Heart right ventricle (tissue), 16 donors: ENCODE data around the gene DEFB129. TPM values are rescaled to one million over a fixed set of nuclear protein-coding genes. Genes with fewer than 3 reads are reported as not detected.

Experiments used
- ATAC-seq, 8 donors: fragments of 200-7000 bp; cut with Tn5 transposase; one replicate each; pipeline ENCODE4 v1.9.1; 2020; ENCODE audit warnings: mild to moderate bottlenecking in 8 of 8, moderate library complexity in 8 of 8, moderate number of reproducible peaks in 1 of 8
- DNase-seq, 2 donors: peaks; one replicate each; pipeline ENCODE4 v3.0.0-alpha.2; 2020
- H3K27ac ChIP-seq, 10 donors: fragments of 200-600 bp; sonication (generic) in 2 of 10; one replicate each; pipeline versions ENCODE4 v1.5.0 to v1.8.0; 2020 to 2022; ENCODE audit warnings: mild to moderate bottlenecking in 3 of 10
- H3K27me3 ChIP-seq, 7 donors: fragments of 200-600 bp; one replicate each; pipeline ENCODE4 v1.8.0; 2021 to 2022; ENCODE audit warnings: mild to moderate bottlenecking in 2 of 7
- H3K36me3 ChIP-seq, 9 donors: fragments of 200-600 bp; sonication (generic) in 1 of 9; one replicate each; pipeline versions ENCODE4 v1.5.0 to v1.8.0; 2020 to 2022; ENCODE audit warnings: mild to moderate bottlenecking in 2 of 9
- H3K4me1 ChIP-seq, 9 donors: fragments of 200-600 bp; sonication (generic) in 1 of 9; one replicate each; pipeline versions ENCODE4 v1.5.0 to v1.8.0; 2020 to 2022; ENCODE audit warnings: mild to moderate bottlenecking in 4 of 9
- H3K4me3 ChIP-seq, 10 donors: fragments of 200-600 bp; sonication (generic) in 2 of 10; one replicate each; pipeline versions ENCODE4 v1.5.0 to v1.8.0; 2020 to 2022; ENCODE audit warnings: mild to moderate bottlenecking in 7 of 10, moderate library complexity in 2 of 10
- H3K9me3 ChIP-seq, 11 donors: fragments of 200-600 bp in 10 of 11; sonication (generic) in 2 of 11; one replicate each; pipeline versions ENCODE4 v1.5.0 to v1.8.0; 2013 to 2022; ENCODE audit warnings: mild to moderate bottlenecking in 2 of 11, control low read depth in 1 of 11, moderate library complexity in 1 of 11
- CTCF ChIP-seq, 9 donors: fragments of 200-600 bp; sonication (generic) in 2 of 9; IDR thresholded peaks; one replicate each; pipeline versions ENCODE4 v1.5.0 to v1.8.0; 2021 to 2022; ENCODE audit warnings: antibody characterized with exemption in 9 of 9, mild to moderate bottlenecking in 5 of 9, moderate library complexity in 1 of 9
- WGBS, 2 donors: extraction: QIAGEN DNeasy Blood & Tissue Kit; methylation state at CpG; one replicate each; pipeline ENCODE4 v1.1.7; 2013; ENCODE audit warnings: inconsistent platforms in 1 of 2; 5-methylcytosine and 5-hydroxymethylcytosine counted together
- intact Hi-C, 10 donors: fragments of 100-400 bp; cut with DNase I; formaldehyde crosslinking; loops; one replicate each; pipeline versions ENCODE4 v1.11.1 to v1.14.2; 2022
- polyA plus RNA-seq, 2 donors: library from polyadenylated mRNA; stranded (reverse); fragments of 200-250 nt; gene quantifications; one replicate each; pipeline ENCODE4 v1.2.3, GENCODE V29; 2013
- total RNA-seq, 10 donors: library from RNA; stranded (reverse); fragmentation: NEBNext Ultra II Directional in 3 of 10; extraction: Animal tissue kit (Norgen Biotek cat#: 25700) in 3 of 10; gene quantifications; one replicate each; pipeline versions ENCODE4 v1.2.1 to v1.2.4, GENCODE V29; 2021 to 2023
- donor health status: Arrhythmogenic right ventricular cardiomyopathy.
- donor health status: ischemic (EF 13 %, LVEDD 7.1; RV severe dilation, severe dysfunction).
- donor health status: healthy with polysubstance abuse.
- donor health status: DM: no; HTN: yes; CAD: no.
- donor health status: DM: no; HTN: no; CAD: no.
- donor health status: ischemic (EF 25% LVEDD 6.9; RV normal size, moderate dysfunction).
- donor health status: ischemic (EF 25% LVEDD 5.7; RV mildly dilated, moderate dysfunction).
- donor health status: healthy.
- donor health status: DM: yes; HTN: yes; CAD: no.
- donor health status: Ischemic cardiomyopathy.
- donor health status: ischemic (EF 35%, LVEDD 5.7; RV mildly dilated, moderate dysfunction).
- donor health status: nonischemic (EF 11% LVEDD 7.7; RV severe dilation, severe dysfunction).
- donor health status: DM: yes; HTN: yes; CAD: no.
- donor health status: PGD.
- donor health status: ischemic (EF 29% LVEDD 5.4; RV normal size, mild dysfunction).
- donor health status: nonischemic (EF 23%, LVEDD 6.1; RV moderate dilation, normal function).

The DEFB129 gene
- total and polyA plus RNA-seq, 12 donors: not detected

- TF ChIP-seq CTCF (IDR thresholded peaks at IDR 0.05): peak in 2 of 9 donors; percentile 32 to 45
- DNase-seq (no peak), ATAC-seq (peak in 1 of 8 donors; percentile 20)
- H3K9me3 ChIP-seq: no peaks in the 10 kb centered on the region
- 45 to 59% methylated on average over 8 of the region's 8 CpGs for WGBS, 2 donors
- H3K36me3 ChIP-seq: no peaks in the 10 kb centered on the region
- peaks cover 0 to 6% (median 3%) of the 10 kb centered on the region in 7 donors for H3K27me3 ChIP-seq
- intact Hi-C loops: no loop called here
- no peak overlapping the region for H3K27ac ChIP-seq
- no peak overlapping the region for H3K4me3 ChIP-seq
- no peaks in the 10 kb centered on the region for H3K4me1 ChIP-seq
These were observed 31.9 kb downstream of the DEFB129 start for GRCh38 chr20:258963-259362.

- no peaks in the 10 kb centered on the region for H3K4me1 ChIP-seq
- H3K36me3 ChIP-seq: no peaks in the 10 kb centered on the region
- DNase-seq (no peak), ATAC-seq (no peak)
- no peak overlapping the region for H3K27ac ChIP-seq
- no peak overlapping the region for H3K4me3 ChIP-seq
- H3K27me3 ChIP-seq: peaks cover 0 to 6% (median under 1%) of the 10 kb centered on the region in 7 donors
- 65 to 70% methylated on average over 2 of the region's 2 CpGs for WGBS, 2 donors
- TF ChIP-seq CTCF (IDR thresholded peaks at IDR 0.05): no peak
- intact Hi-C loops: no loop called here
- no peaks in the 10 kb centered on the region for H3K9me3 ChIP-seq
These were observed 32.9 kb downstream of the DEFB129 start for GRCh38 chr20:259981-260380.

- DNase-seq (no peak), ATAC-seq (no peak)
- H3K36me3 ChIP-seq: no peaks in the 10 kb centered on the region
- no peaks in the 10 kb centered on the region for H3K9me3 ChIP-seq
- intact Hi-C loops: no loop called here
- H3K27ac ChIP-seq: no peak overlapping the region
- no peak for TF ChIP-seq CTCF (IDR thresholded peaks at IDR 0.05)
- 72 to 79% methylated on average over 13 of the region's 13 CpGs for WGBS, 2 donors
- H3K4me3 ChIP-seq: no peak overlapping the region
- peaks cover 0 to 5% (median 0%) of the 10 kb centered on the region in 7 donors for H3K27me3 ChIP-seq
- peaks cover 0 to 13% (median 0%) of the 10 kb centered on the region in 9 donors for H3K4me1 ChIP-seq
These were observed 36.6 kb downstream of the DEFB129 start for GRCh38 chr20:263701-264100.

GRCh38 chr20:266596-267562 lies 39.8 kb downstream of the DEFB129 start:
- 7 to 9% methylated on average over 38 to 43 of the region's 43 CpGs for WGBS, 2 donors
- H3K27ac ChIP-seq: no peak overlapping the region
- peak; percentile 95 to 99 (median 97) for TF ChIP-seq CTCF (IDR thresholded peaks at IDR 0.05)

More at GRCh38 chr20:266596-267562, 39.8 kb downstream of the DEFB129 start:
- DNase-seq (peak; percentile 85 to 87), ATAC-seq (peak; percentile 87 to 94 (median 94))
- Histone ChIP-seq H3K9me3 (no peaks in the 10 kb centered on the region), H3K4me1 (peaks cover 0 to 13% (median 0%) of the 10 kb centered on the region in 9 donors), H3K27me3 (peaks cover 0 to 3% (median 0%) of the 10 kb centered on the region in 7 donors), H3K4me3 (peak overlapping the region; percentile 15 to 62 (median 57)), H3K36me3 (peaks cover 0 to 4% (median 0%) of the 10 kb centered on the region in 9 donors)
- intact Hi-C loops: loop anchor here in 4 of 10 donors (5.0 kb wide), 3 partner anchors 60 to 65 kb away; partner anchors contain the start of gene SOX12 (in 1 of the 4)
